ENCODE measurements around the gene PDE6B.

GRCh38 chr4:576245-576821 lies 49.0 kb upstream of the PDE6B start, which contains the start of gene TMEM271:
- TF ChIP-seq POLR2AphosphoS5 (IDR thresholded peaks at IDR 0.05; ENCODE audit: low read depth, low read length): no peak
- no peak for TF ChIP-seq SIN3A (IDR thresholded peaks at IDR 0.05; ENCODE audit: borderline replicate concordance, insufficient read depth, low read length)
- no peak for TF ChIP-seq TAF1 (IDR thresholded peaks at IDR 0.05; ENCODE audit: borderline replicate concordance, insufficient read depth, low read length)
- TF ChIP-seq, protein P1, sequence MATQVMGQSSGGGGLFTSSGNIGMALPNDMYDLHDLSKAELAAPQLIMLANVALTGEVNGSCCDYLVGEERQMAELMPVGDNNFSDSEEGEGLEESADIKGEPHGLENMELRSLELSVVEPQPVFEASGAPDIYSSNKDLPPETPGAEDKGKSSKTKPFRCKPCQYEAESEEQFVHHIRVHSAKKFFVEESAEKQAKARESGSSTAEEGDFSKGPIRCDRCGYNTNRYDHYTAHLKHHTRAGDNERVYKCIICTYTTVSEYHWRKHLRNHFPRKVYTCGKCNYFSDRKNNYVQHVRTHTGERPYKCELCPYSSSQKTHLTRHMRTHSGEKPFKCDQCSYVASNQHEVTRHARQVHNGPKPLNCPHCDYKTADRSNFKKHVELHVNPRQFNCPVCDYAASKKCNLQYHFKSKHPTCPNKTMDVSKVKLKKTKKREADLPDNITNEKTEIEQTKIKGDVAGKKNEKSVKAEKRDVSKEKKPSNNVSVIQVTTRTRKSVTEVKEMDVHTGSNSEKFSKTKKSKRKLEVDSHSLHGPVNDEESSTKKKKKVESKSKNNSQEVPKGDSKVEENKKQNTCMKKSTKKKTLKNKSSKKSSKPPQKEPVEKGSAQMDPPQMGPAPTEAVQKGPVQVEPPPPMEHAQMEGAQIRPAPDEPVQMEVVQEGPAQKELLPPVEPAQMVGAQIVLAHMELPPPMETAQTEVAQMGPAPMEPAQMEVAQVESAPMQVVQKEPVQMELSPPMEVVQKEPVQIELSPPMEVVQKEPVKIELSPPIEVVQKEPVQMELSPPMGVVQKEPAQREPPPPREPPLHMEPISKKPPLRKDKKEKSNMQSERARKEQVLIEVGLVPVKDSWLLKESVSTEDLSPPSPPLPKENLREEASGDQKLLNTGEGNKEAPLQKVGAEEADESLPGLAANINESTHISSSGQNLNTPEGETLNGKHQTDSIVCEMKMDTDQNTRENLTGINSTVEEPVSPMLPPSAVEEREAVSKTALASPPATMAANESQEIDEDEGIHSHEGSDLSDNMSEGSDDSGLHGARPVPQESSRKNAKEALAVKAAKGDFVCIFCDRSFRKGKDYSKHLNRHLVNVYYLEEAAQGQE (IDR thresholded peaks at IDR 0.05; ENCODE audit: insufficient read depth in 1 of 2, low read depth in 2 of 2, low read length in 2 of 2): no peak
- no peak for TF ChIP-seq FOXP2 (optimal IDR thresholded peaks at IDR 0.05; ENCODE audit: borderline replicate concordance, extremely low read depth, extremely low read length, insufficient read depth)
